H1 (cell line): Measurements from ENCODE around the gene GZMM. TPM values are rescaled to one million over a fixed set of nuclear protein-coding genes. Genes with fewer than 3 reads are reported as not detected.

Source experiments
- RBBP5 ChIP-seq: IDR thresholded peaks from 2 replicates; pipeline ENCODE4 v1.7.1; 2012; ENCODE audit warnings: low read depth, mild to moderate bottlenecking, inconsistent platforms, low read length, moderate library complexity, borderline replicate concordance
- SIRT6 ChIP-seq: IDR thresholded peaks from one replicate; pipeline ENCODE4 v1.7.1; 2012; ENCODE audit warnings: low read length, inconsistent platforms
- SUZ12 ChIP-seq: fragments of 200-600 bp; sonication (generic); IDR thresholded peaks from 2 replicates; pipeline ENCODE4 v1.6.1; 2012; ENCODE audit warnings: mild to moderate bottlenecking, inconsistent platforms, low read length, moderate library complexity, mixed read lengths
- polyA plus RNA-seq, 7 experiments: library from polyadenylated mRNA; depleted of rRNA in 3 of 7; stranded (reverse) in 5 of 7; unstranded in 2 of 7; fragments of >200 nt in 5 of 7; fragments of 200-250 nt in 2 of 7; gene quantifications; 1 replicate in 5 of 7; 2 replicates in 1 of 7; 4 replicates in 1 of 7; pipeline versions ENCODE4 v1.2.1 to v1.2.3, GENCODE V29; 2011 to 2013; ENCODE audit warnings: missing spikeins in 2 of 7, mixed read lengths in 2 of 7
- total RNA-seq: library from RNA; stranded (reverse); fragmentation: NEBNext Ultra II Directional; extraction: Animal tissue kit (Norgen Biotek cat#: 25700); gene quantifications from 2 replicates; pipeline ENCODE4 v1.2.1, GENCODE V29; 2021

GZMM gene
- total and polyA plus RNA-seq, 2 of the 8 experiments (the other 6 are each of a cell fraction or from before 2014, with no cell fraction given): 0.09 to 0.32 TPM

DNA sequence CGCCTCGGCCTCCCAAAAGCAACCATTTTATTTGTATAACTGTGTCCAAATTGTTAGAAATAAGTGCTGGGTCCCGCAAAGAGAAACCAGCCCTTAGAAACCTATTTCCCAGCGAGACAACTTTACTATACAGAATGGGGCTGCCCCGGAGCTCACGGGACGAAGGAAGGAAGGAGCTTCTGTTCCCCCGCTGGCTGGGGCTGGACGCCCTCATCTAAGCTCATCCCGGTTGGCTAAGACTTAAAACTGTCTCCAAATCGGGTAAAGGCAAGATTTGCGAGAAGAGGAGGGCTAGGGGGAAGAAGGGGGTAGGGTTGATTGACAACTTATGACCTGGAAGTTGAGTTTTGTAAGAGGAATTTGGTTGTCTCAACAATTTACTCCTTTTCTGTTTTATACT lies 16.3 kb downstream of the GZMM start (continued):
- TF ChIP-seq SIRT6: no peak
- no peak for TF ChIP-seq RBBP5
- TF ChIP-seq SUZ12: no peak
